Measurements from ENCODE around the gene LYSMD1. TPM values are rescaled to one million over a fixed set of nuclear protein-coding genes. Genes with fewer than 3 reads are reported as not detected.

LYSMD1 gene
- total RNA-seq, 1 experiment from 2014 or later: 7.6 TPM

DNA sequence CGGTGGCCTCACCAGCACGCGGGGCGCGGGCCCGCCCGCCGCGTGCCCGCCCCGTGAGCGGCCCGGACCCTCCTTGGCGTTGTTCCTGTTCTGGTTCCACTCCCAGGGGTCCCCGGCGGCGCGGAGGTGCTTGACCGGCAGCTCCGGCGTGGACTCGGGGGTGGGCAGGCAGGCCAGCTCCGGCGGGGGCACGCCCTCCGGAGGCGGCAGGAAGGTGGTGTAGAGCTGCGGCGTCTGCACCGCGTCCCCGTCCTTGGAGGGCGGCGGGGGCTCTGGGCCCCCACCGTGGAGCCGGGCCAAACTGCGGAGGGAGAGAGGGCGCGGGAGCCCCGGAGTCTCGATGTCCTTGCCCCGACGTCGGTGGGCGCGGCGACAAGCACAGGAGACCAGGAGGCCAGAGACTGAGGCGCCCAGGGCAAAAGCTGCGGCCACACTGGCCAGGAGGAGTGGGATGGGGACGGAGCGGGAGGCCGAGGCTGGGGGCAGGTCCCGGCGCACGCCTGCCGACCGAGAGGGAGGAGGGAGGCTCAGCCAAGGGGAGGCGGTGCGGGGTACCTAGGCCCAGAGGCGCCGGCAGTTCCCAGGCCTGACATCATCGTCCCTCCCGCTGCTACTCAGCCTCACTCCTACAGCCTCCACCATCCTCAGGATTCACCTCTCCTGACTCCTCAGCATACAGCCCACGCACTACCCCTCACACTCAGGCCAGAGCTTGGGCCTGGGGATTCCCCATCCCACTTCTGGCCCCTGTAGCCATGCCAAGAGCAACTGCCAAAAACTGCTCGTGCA, 32.5 kb downstream of the LYSMD1 start:
- CTCF ChIA-PET: interaction anchor here (1.3 kb wide), 1 partner anchor 19 kb away, joined by 3 read pairs; no protein-coding TSS in a partner anchor
- peaks cover 75% of the 10 kb centered on the region for H3K27me3 Mint-ChIP-seq (ENCODE audit: unreplicated experiment)
- intact Hi-C loops (cut with micrococcal nuclease; ENCODE audit: unreplicated experiment): no loop called here
- H3K36me3 Mint-ChIP-seq (ENCODE audit: insufficient read depth, unreplicated experiment): peaks cover 14% of the 10 kb centered on the region
- DNase-seq: no peak
- no peak overlapping the region for H3K27ac Mint-ChIP-seq (ENCODE audit: unreplicated experiment)
- peaks cover 16% of the 10 kb centered on the region for H3K4me1 Mint-ChIP-seq (ENCODE audit: low read depth, unreplicated experiment)
- H3K4me3 Mint-ChIP-seq (ENCODE audit: low read depth, unreplicated experiment): peak overlapping the region; percentile 20
- TF ChIP-seq, protein P1, sequence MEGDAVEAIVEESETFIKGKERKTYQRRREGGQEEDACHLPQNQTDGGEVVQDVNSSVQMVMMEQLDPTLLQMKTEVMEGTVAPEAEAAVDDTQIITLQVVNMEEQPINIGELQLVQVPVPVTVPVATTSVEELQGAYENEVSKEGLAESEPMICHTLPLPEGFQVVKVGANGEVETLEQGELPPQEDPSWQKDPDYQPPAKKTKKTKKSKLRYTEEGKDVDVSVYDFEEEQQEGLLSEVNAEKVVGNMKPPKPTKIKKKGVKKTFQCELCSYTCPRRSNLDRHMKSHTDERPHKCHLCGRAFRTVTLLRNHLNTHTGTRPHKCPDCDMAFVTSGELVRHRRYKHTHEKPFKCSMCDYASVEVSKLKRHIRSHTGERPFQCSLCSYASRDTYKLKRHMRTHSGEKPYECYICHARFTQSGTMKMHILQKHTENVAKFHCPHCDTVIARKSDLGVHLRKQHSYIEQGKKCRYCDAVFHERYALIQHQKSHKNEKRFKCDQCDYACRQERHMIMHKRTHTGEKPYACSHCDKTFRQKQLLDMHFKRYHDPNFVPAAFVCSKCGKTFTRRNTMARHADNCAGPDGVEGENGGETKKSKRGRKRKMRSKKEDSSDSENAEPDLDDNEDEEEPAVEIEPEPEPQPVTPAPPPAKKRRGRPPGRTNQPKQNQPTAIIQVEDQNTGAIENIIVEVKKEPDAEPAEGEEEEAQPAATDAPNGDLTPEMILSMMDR (IDR thresholded peaks at IDR 0.05; ENCODE audit: unreplicated experiment): no peak
- BruUV-seq (replicated peaks): no TSS peak
- H3K9me3 Mint-ChIP-seq (ENCODE audit: low read depth, unreplicated experiment): no peaks in the 10 kb centered on the region

DNA sequence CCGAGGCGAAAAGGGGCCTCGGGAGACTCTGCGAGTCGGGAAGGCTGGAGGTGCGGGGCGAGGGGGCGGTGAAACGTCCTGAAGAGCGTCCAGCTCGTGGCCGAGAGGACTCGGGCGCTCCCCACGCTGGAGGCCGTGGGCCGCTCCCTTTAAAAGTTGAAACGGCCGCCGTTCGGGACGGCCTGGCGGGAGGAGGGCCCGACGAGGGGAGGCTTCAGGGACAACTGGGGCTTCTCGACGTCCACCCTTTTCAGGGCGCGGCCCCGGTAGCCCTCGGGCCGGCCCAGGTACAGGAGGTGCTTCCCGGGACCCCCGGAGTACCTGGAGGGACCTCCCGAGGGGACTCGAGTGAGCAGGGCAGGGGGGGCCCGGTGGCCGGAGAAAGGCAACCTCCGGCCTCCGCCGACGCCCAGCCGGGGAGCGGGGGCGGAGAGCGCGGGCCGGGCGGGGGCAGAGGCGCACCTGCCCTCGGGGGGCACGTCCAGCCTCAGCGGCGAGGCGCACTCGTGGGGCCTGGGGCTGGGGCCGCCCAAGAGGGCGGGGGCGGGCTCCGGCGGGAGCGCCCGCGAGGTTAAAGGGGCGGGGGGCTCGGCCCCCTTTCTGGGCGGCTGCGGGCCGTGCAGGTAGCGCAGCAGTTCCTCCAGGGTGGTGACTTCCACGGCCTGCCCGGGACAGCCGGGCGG, 33.2 kb downstream of the LYSMD1 start:
- intact Hi-C loops (cut with micrococcal nuclease; ENCODE audit: unreplicated experiment): no loop called here

DNA sequence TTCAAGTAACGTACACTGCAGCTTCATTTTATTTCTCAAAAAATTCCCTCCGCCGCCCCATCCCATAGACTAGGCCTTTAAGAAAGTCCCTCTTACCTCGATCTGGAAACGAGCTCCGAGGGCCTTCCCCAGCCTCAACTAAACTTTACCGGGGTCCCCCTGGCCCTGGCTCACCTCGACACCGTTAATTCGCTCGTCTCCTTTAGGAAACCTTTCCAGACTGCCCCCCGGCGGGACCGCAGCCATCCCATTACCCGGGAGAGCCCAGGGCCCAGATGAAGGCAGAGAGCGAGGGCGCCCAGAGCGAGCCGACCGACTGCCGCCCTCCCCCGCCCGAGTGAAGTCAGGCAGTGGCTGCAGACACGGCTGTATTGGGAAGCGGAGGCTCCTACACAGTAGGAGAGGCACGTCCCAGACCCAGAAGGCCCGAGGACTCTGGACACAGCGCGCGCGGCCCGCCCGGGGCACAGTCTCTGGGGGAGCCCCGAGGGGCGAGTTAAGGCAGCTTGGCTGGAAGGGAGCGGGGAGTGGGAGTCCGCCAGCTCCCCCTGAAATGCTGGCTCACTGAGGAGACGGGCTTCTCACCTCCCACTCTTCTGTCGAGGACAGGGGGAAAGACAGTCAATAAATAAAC, 33.9 kb downstream of the LYSMD1 start:
- H3K27ac Mint-ChIP-seq (ENCODE audit: unreplicated experiment): no peak overlapping the region
- H3K27me3 Mint-ChIP-seq (ENCODE audit: unreplicated experiment): peaks cover 63% of the 10 kb centered on the region
- intact Hi-C loops (cut with micrococcal nuclease; ENCODE audit: unreplicated experiment): no loop called here
- peak; percentile 24 for DNase-seq
- no peaks in the 10 kb centered on the region for H3K9me3 Mint-ChIP-seq (ENCODE audit: low read depth, unreplicated experiment)
- no TSS peak for BruUV-seq (replicated peaks)
- H3K36me3 Mint-ChIP-seq (ENCODE audit: insufficient read depth, unreplicated experiment): peaks cover 14% of the 10 kb centered on the region
- CTCF ChIA-PET: interaction anchor here (0.6 to 1.3 kb wide), 3 partner anchors 32 to 112 kb away, joined by 3 to 4 read pairs (median 4); partner anchors contain the start of gene GABPB2
- H3K4me1 Mint-ChIP-seq (ENCODE audit: low read depth, unreplicated experiment): peaks cover 16% of the 10 kb centered on the region
- H3K4me3 Mint-ChIP-seq (ENCODE audit: low read depth, unreplicated experiment): peak overlapping the region; percentile 73
- TF ChIP-seq, protein P1 (IDR thresholded peaks at IDR 0.05; ENCODE audit: unreplicated experiment): no peak

More for the DNA sequence above, 33.2 kb downstream of the LYSMD1 start:
- H3K4me3 Mint-ChIP-seq (ENCODE audit: low read depth, unreplicated experiment): peak overlapping the region; percentile 73
- DNase-seq: no peak
- no peak overlapping the region for H3K27ac Mint-ChIP-seq (ENCODE audit: unreplicated experiment)
- CTCF ChIA-PET: no interaction called here
- H3K27me3 Mint-ChIP-seq (ENCODE audit: unreplicated experiment): peaks cover 69% of the 10 kb centered on the region
- TF ChIP-seq, protein P1 (IDR thresholded peaks at IDR 0.05; ENCODE audit: unreplicated experiment): no peak
- H3K36me3 Mint-ChIP-seq (ENCODE audit: insufficient read depth, unreplicated experiment): peaks cover 14% of the 10 kb centered on the region
- peaks cover 16% of the 10 kb centered on the region for H3K4me1 Mint-ChIP-seq (ENCODE audit: low read depth, unreplicated experiment)
- H3K9me3 Mint-ChIP-seq (ENCODE audit: low read depth, unreplicated experiment): no peaks in the 10 kb centered on the region
- BruUV-seq (replicated peaks): no TSS peak

DNA sequence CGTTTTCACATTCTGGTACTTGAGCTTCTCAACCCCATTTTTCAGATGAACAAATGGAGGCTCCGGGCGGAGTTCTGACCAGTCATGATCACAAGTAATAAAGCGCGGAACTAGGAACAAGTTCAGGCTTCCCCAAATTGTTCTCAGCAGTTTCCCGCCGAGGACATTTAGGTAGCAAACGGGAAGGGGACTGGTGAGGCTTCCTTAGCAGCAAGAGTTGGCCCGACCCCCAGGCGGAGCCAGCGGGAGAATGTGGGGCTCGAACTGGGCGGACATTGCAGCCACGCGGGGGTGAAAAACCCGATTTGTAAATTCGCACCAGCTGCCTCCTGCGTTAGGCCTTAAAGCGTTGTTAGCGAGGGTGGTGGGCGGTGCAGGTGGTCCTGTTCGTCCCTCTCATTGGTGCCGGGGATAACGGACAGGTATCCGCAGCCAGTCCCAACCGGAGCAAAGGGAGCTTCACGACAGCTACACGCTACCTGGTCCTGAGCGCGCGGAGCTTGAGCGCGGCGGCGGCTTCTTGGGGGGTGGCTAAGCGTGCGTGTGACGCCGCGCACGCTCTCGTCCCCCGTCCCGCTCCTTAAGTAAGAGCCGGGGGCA, 34.6 kb downstream of the LYSMD1 start:
- CTCF ChIA-PET: interaction anchor here (0.6 to 1.3 kb wide), 3 partner anchors 31 to 113 kb away, joined by 3 to 4 read pairs (median 4); partner anchors contain the start of gene GABPB2

More for the DNA sequence above, 34.6 kb downstream of the LYSMD1 start:
- Mint-ChIP-seq H3K9me3 (ENCODE audit: low read depth, unreplicated experiment) (no peaks in the 10 kb centered on the region), H3K27ac (ENCODE audit: unreplicated experiment) (no peak overlapping the region), H3K27me3 (ENCODE audit: unreplicated experiment) (peaks cover 55% of the 10 kb centered on the region), H3K36me3 (ENCODE audit: insufficient read depth, unreplicated experiment) (peaks cover 14% of the 10 kb centered on the region), H3K4me3 (ENCODE audit: low read depth, unreplicated experiment) (peak overlapping the region; percentile 73), H3K4me1 (ENCODE audit: low read depth, unreplicated experiment) (peaks cover 16% of the 10 kb centered on the region)
- TF ChIP-seq, protein P1 (IDR thresholded peaks at IDR 0.05; ENCODE audit: unreplicated experiment): no peak
- no TSS peak for BruUV-seq (replicated peaks)
- DNase-seq: peak; percentile 58
- intact Hi-C loops (cut with micrococcal nuclease; ENCODE audit: unreplicated experiment): no loop called here
